OCI-LY3 (cell line): Measurements from ENCODE around the gene RASGRP3.

ENCODE experiments used
- CTCF ChIP-seq: fragments of 200-600, 300-600 bp; sonication (generic); IDR thresholded peaks from 2 replicates; pipeline ENCODE4 v1.5.1; 2014; ENCODE audit warnings: antibody characterized with exemption, low read length, low read depth
- EZH2phosphoT487 ChIP-seq: fragments of 200-600 bp; shearing (Covaris generic); IDR thresholded peaks from 2 replicates; pipeline ENCODE4 v1.6.1; 2018; ENCODE audit warnings: antibody characterized with exemption, mixed run types, low read depth

GRCh38 chr2:33526921-33527320 is 50.5 kb downstream of the RASGRP3 start:
- TF ChIP-seq EZH2phosphoT487 (no peak), CTCF (no peak)
